NB4 (cell line): ENCODE results near the gene R3HDM1.

Experiments used
- MYC ChIP-seq: IDR thresholded peaks from 2 replicates; pipeline ENCODE4 v1.6.1; 2011; ENCODE audit warnings: low read depth, low read length
- POLR2A ChIP-seq: IDR thresholded peaks from 2 replicates; pipeline ENCODE4 v1.6.1; 2011; ENCODE audit warnings: mild to moderate bottlenecking; ENCODE audit not compliant: insufficient read length; ENCODE audit errors: extremely low read depth
- TF ChIP-seq, protein P1 (sequence below): IDR thresholded peaks from one replicate; pipeline ENCODE4 v1.5.1; 2012; ENCODE audit warnings: low read depth, low read length
- TF ChIP-seq, protein P2 (sequence below): IDR thresholded peaks from 2 replicates; pipeline ENCODE4 v1.6.1; 2011; ENCODE audit warnings: low read depth, low read length

GRCh38 chr2:135768863-135769262 lies 237.6 kb downstream of the R3HDM1 start:
- TF ChIP-seq, protein P1, sequence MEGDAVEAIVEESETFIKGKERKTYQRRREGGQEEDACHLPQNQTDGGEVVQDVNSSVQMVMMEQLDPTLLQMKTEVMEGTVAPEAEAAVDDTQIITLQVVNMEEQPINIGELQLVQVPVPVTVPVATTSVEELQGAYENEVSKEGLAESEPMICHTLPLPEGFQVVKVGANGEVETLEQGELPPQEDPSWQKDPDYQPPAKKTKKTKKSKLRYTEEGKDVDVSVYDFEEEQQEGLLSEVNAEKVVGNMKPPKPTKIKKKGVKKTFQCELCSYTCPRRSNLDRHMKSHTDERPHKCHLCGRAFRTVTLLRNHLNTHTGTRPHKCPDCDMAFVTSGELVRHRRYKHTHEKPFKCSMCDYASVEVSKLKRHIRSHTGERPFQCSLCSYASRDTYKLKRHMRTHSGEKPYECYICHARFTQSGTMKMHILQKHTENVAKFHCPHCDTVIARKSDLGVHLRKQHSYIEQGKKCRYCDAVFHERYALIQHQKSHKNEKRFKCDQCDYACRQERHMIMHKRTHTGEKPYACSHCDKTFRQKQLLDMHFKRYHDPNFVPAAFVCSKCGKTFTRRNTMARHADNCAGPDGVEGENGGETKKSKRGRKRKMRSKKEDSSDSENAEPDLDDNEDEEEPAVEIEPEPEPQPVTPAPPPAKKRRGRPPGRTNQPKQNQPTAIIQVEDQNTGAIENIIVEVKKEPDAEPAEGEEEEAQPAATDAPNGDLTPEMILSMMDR, result no peak
- no peak for TF ChIP-seq POLR2A
- TF ChIP-seq, protein P2, sequence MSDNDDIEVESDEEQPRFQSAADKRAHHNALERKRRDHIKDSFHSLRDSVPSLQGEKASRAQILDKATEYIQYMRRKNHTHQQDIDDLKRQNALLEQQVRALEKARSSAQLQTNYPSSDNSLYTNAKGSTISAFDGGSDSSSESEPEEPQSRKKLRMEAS, result no peak
- no peak for TF ChIP-seq MYC
